EH (cell line): ENCODE measurements around the gene SLC39A11.

Source experiments
- DNase-seq: peaks from one replicate; pipeline ENCODE4 v3.0.0-alpha.2; 2015; ENCODE audit warnings: low read depth

The SLC39A11 gene

GRCh38 chr17:72916991-72917390, 175.5 kb downstream of the SLC39A11 start:
- DNase-seq = peak; percentile 27

GRCh38 chr17:72915625-72916081, 176.8 kb downstream of the SLC39A11 start:
- DNase-seq = no peak

- DNase-seq = peak; percentile 7
Measured at GRCh38 chr17:72913142-72913682, 179.3 kb downstream of the SLC39A11 start.

- DNase-seq = no peak
Measured at GRCh38 chr17:72906306-72906705, 186.2 kb downstream of the SLC39A11 start.

DNA sequence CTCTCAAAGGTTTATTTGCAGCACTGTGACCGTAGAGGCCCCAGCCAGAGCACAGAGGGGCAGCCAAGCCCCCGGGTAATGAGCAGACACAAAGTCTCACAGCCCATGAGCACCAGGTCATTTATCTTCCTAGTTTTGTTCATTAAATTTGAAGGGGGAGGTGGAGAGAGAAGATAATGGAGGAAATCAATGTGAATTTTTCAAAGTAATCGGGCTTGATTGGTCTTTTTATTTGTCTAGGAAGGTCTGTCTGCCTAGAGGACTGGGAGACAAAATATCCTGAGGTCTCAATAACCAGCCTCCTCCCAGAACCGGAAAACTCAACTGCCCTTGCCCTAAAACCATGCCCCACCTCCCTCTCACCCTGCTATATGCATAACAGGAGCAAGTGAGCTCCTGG, 189.0 kb downstream of the SLC39A11 start:
- DNase-seq = no peak

- no peak for DNase-seq
Measured at GRCh38 chr17:72901657-72902056, 190.8 kb downstream of the SLC39A11 start.

DNA sequence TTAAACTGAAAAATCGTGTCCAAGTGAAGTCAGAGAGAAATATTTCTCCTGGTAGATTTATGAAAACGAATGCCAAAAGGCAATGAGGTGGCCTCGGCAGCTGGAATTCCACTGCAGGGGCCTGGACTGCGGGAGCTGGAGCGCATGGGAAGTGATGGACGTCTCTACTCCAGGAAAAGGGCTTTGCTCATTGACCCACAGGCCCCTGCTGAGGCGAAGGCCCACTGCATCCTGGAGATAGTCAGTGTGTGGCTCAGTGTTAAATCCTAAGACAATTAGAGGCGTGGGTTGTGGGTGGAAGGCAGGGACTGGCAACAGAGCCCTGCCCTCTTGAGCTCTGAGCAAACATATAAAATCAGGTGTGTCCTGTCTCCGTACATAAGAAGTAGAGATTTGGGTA, 191.4 kb downstream of the SLC39A11 start:
- DNase-seq = no peak

DNA sequence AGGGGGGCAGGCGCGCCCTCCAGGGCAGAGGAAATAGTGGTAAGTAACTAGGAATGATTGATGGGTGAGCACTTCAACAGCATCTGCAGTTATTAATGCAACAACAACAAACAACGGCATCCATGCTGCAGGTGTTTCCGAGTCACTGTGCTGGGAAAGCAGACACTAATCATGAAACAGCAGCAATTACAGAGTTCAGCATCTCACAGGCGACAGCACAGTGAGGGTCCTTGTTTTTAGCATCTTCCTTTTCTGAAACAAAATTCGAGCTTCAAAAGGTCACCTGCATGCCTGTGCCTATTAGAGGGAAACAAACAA, 191.9 kb downstream of the SLC39A11 start:
- no peak for DNase-seq

DNA sequence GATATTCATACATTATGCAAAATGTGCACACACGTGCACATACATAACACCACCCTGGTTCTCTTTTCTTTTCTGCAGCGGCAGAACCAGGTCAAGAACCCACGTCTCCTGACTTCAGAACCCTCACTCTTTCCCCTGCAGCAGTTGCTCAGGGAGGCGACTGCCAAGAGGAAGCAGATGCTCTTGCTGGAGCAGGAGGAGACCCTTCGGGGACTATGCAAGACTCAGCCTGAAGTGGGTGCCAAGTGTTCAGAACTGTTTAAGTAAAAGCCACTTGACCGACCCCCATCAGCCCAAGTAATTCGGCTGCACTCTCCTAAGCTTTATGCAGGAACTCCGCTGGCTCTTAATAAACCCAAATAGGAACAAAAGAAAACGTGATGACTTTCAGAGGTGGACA, 193.8 kb downstream of the SLC39A11 start:
- DNase-seq = no peak

- DNase-seq = peak; percentile 5
Measured at GRCh38 chr17:72896288-72896687, 196.2 kb downstream of the SLC39A11 start.

DNA sequence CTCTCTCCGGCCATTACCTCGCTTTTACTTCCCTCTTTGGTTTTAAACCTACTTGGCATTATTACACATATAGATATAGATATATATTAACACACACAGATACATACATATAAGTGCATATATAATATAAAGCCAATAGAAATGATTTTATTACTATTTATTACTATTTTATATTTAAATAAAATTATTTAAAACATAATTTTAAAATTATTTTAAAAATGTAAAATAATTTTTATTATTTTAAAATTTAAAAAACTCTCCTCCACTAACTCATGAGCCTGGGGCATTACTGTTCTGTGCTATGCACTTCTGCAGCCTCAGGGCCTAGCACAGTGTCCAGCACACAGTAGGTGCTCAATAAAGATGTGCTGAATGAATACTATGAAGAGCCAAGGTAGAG, 200.9 kb downstream of the SLC39A11 start:
- DNase-seq = no peak

GRCh38 chr17:72890711-72891110, 201.8 kb downstream of the SLC39A11 start:
- peak; percentile 68 for DNase-seq

DNA sequence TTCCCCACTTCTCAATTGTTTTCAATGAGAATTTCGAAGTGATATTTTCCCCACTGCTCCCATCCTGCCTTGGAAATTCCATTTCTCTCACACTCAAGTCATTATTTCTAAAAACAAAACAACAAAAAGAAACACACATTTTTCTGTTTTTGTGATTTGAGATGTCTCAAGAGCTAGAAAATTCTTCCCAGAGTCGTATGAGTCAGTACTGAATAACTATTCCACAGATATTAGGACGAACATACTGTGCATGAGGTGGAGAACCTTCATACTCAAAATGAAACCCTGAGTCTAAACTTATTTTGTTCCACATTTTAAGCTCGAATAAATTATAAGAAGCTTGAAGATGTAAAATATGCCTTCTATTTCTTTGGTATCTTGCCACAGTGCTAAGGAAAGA, 204.6 kb downstream of the SLC39A11 start:
- peak; percentile 24 for DNase-seq

DNA sequence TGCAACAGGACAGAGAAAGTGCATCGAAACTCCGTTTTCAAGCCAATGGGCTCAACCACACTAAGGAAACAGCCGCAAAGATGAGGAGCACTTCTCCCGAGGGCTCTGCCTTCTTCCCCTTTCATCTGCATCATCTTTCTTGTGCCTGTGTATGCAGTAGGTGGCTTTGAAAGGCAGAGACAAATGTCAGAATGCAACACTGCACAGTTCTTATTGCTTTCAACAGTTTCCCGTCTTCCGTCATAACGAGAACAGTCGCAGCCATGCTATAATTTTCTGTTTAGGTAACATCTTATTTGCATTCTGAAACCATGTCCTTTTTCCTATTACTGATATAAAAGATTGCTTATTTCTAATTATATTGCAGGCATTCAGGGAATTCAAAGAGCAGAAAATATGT, 205.2 kb downstream of the SLC39A11 start:
- DNase-seq = no peak

GRCh38 chr17:72886622-72887021, 205.9 kb downstream of the SLC39A11 start:
- no peak for DNase-seq

GRCh38 chr17:72884066-72884465, 208.4 kb downstream of the SLC39A11 start:
- DNase-seq = no peak

DNA sequence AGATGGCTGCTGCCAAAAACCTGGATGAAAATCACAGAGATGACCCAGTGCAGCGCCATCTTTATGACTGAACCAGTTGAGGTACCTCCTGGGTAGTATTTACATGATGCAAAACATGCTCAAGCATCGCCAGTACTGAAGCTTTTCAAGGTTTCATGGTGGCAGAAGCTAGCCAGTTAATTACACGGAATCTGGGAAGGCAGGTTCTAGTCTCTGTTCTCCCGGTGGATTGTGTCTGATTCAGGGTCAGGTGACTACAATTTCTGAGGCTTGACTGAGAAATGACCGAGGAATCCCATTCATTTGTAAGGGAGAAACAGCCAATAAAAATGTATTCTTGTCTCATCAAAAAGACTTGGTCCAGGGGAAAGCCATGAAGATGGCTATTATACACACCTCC, 209.1 kb downstream of the SLC39A11 start:
- no peak for DNase-seq

DNA sequence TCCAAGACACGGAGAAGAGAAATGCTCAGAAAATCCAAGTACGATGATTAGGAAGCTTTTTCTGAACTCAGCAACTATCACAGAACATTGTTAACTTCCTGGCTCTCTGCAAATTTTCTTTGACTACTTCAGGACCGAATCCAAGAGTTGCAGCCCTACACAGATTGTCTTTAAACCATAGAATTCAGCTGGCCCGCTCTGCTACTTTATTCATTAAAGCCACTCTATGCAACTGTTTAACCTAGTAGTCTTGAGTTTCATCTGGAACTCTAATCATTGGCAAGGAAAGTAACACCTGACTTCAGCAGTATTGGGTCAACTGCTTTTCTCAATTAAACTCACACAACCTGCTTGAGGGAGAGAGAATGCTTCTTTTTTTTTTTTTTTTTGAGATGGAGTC, 210.1 kb downstream of the SLC39A11 start:
- DNase-seq = no peak

- DNase-seq = no peak
Measured at GRCh38 chr17:72879877-72880276, 212.6 kb downstream of the SLC39A11 start.

GRCh38 chr17:72878975-72879660, 213.4 kb downstream of the SLC39A11 start:
- no peak for DNase-seq

DNA sequence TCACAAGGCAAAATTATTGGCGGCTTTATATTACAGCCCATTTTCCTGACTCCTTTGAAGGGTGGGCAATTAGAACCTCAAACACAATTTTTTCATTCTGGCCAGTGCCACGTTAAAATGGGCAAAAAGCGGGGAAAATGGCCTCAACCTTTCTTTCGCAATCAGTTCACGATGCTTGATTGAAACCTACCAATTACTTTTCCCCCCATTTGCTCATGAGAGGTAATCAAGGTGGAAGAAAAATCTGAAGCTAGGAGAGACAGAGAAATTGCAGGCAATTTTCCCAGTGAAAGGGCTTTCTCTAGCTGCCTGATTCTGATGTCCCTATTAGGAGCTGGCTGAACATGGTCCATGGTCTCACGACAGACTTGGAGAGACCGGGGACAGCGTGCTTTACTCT, 215.1 kb downstream of the SLC39A11 start:
- DNase-seq = no peak

DNA sequence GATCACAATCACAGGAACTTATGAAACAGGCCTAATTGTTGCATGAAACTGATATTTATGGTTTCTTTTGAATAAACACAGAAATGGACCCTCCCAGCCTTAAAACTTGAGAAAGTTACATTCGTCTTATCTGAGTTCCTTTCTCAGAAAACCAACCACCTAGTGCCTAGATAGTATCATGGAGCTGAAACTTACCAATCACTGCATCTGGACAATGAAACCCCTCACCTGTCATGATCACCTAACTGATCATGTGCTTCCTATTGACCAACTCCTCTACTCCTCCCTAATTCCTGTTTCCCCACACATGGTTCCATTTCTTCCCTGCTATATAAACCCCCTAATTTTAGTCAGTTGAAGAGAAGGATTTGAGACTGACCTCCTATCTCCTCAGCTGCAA, 216.1 kb downstream of the SLC39A11 start:
- no peak for DNase-seq

DNA sequence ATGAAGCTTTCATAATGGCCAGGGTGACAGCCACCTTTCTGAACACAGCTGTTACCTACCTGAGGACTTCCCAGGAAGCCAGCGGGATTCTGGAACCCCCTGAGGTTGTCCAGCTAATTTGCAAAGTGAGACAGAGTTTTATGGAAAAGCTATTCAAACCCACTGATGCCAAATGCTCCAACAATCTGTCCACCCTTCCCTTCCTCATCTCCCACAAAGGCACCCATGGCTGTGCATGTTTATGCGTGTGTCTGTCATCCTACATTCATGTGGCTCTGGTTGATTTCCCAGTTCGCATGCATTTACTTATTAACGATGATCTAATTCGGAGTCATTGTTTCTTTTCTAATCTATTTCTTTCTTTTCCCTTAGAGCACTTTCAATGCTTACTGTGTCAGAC, 217.1 kb downstream of the SLC39A11 start:
- DNase-seq = no peak

DNA sequence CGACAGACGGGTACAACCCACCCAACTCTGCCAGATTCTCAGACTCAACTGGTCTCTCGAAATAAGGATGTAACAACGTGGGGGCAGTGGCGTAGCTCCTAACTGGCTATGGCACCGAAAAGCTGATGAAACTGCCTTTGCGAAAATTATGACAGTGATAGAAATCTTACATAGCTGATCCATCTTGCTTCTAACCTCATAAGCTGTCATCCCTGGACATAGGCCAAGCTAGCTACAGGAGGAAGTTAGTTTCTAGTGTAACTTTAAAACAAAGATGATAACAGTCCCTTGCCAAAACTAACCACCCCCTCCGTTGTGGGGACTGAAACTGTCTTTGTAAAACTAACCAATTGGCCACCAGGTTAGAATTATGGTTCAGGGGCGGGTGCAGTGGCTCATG, 220.1 kb downstream of the SLC39A11 start:
- peak; percentile 3 for DNase-seq
